ENCODE measurements around the gene KREMEN1.

GRCh38 chr22:29030016-29030617, 42.7 kb upstream of the KREMEN1 start:
- peak; percentile 64 for TF ChIP-seq EZH2 (IDR thresholded peaks at IDR 0.05; ENCODE audit: borderline replicate concordance, low read depth, low read length, severe bottlenecking)
- TF ChIP-seq CTCF (IDR thresholded peaks at IDR 0.05; ENCODE audit: borderline replicate concordance, extremely low read depth, low read length, poor library complexity, severe bottlenecking) = no peak

All from DND-41 (cell line).